ENCODE measurements around the gene OTOGL.

- TF ChIP-seq MZF1 (tag by site-specific recombination; IDR thresholded peaks at IDR 0.05; ENCODE audit: borderline replicate concordance) (no peak), ZBTB10 (tag by site-specific recombination; IDR thresholded peaks at IDR 0.05) (no peak), KLF7 (tag by site-specific recombination; IDR thresholded peaks at IDR 0.05; ENCODE audit: borderline replicate concordance) (no peak), ZNF621 (tag by site-specific recombination; IDR thresholded peaks at IDR 0.05) (no peak), ZNF398 (tag by site-specific recombination; IDR thresholded peaks at IDR 0.05) (no peak), CTCF (tag by site-specific recombination; IDR thresholded peaks at IDR 0.05) (no peak), ZFP41 (tag by site-specific recombination; IDR thresholded peaks at IDR 0.05; ENCODE audit: borderline replicate concordance) (no peak), SCRT1 (tag by site-specific recombination; IDR thresholded peaks at IDR 0.05; ENCODE audit: borderline replicate concordance) (no peak), TSHZ1 (tag by site-specific recombination; IDR thresholded peaks at IDR 0.05; ENCODE audit: borderline replicate concordance) (no peak), ZNF777 (tag by site-specific recombination; IDR thresholded peaks at IDR 0.05; ENCODE audit: borderline replicate concordance) (no peak)
Observed at GRCh38 chr12:80419644-80420043, 320.3 kb downstream of the OTOGL start.
